Fibroblast of lung (primary cell): ENCODE measurements around the gene MYLK3.

ENCODE experiments used
- EZH2 ChIP-seq: IDR thresholded peaks from 2 replicates; pipeline ENCODE4 v1.5.1; 2012; ENCODE audit warnings: low read length, control low read depth, mild to moderate bottlenecking; ENCODE audit errors: missing control alignments
- TF ChIP-seq, protein P1 (sequence below), 2 donors: IDR thresholded peaks in 1 of 2; conservative IDR thresholded peaks in 1 of 2; 1 replicate in 1 of 2; 2 replicates in 1 of 2; pipeline ENCODE4 v1.5.1; 2011 to 2012; ENCODE audit warnings: low read length in 2 of 2, control low read depth in 1 of 2, inconsistent platforms in 1 of 2, low read depth in 1 of 2, mild to moderate bottlenecking in 1 of 2

DNA sequence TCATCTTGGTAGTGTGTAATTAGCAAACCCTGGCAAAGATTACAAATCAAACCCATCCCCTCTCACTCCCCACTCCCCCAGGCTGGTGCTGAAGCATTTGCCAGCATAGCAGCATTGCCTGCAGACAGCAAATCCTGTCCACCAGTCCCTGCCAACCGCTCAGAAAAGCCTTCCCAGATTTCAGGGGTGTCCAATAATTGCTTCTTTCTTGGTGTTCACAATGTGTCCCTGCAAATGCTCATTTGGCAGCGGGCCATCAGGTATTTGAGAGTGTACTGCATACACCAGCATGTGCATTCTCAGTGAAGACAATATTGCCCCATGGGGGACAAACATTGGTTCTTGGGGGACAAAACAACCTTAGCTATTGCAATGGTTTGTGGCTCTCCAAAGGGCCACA lies 30.5 kb downstream of the MYLK3 start:
- TF ChIP-seq, protein P1, sequence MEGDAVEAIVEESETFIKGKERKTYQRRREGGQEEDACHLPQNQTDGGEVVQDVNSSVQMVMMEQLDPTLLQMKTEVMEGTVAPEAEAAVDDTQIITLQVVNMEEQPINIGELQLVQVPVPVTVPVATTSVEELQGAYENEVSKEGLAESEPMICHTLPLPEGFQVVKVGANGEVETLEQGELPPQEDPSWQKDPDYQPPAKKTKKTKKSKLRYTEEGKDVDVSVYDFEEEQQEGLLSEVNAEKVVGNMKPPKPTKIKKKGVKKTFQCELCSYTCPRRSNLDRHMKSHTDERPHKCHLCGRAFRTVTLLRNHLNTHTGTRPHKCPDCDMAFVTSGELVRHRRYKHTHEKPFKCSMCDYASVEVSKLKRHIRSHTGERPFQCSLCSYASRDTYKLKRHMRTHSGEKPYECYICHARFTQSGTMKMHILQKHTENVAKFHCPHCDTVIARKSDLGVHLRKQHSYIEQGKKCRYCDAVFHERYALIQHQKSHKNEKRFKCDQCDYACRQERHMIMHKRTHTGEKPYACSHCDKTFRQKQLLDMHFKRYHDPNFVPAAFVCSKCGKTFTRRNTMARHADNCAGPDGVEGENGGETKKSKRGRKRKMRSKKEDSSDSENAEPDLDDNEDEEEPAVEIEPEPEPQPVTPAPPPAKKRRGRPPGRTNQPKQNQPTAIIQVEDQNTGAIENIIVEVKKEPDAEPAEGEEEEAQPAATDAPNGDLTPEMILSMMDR (conservative IDR thresholded peaks at IDR 0.05 in 1 of 2, IDR thresholded peaks at IDR 0.05 in 1 of 2; ENCODE audit: low read depth in 1 of 2, low read length in 2 of 2), result no peak
- no peak for TF ChIP-seq EZH2
